Spleen (tissue), 7 donors: Measurements from ENCODE around the gene BTBD16.

Source experiments
- CTCF ChIP-seq, 11 experiments: fragments of 200-600 bp in 7 of 11; fragments of 450-650 bp in 4 of 11; sonication (generic) in 4 of 11; IDR thresholded peaks in 8 of 11; conservative IDR thresholded peaks in 3 of 11; 1 replicate in 7 of 11; 2 replicates in 4 of 11; pipeline versions ENCODE4 v1.4.0 to v1.8.0; 2016 to 2021; ENCODE audit warnings: antibody characterized with exemption in 11 of 11, inconsistent platforms in 4 of 11, mild to moderate bottlenecking in 1 of 11
- POLR2A ChIP-seq, 3 donors: fragments of 450-650 bp; IDR thresholded peaks; one replicate each; pipeline ENCODE4 v1.5.1; 2017; ENCODE audit warnings: antibody characterized with exemption in 3 of 3, mild to moderate bottlenecking in 1 of 3
- POLR2AphosphoS5 ChIP-seq, 3 donors: sonication (generic); formaldehyde crosslinking; IDR thresholded peaks; one replicate each; pipeline ENCODE4 v1.5.1; 2017; ENCODE audit warnings: antibody characterized with exemption in 3 of 3
- donor health status: DM: no; HTN: no; CAD: no; lungs with moderate emphysema.
- donor health status: DM: no; HTN: no; CAD: no.
- donor health status: DM: no; HTN: no; CAD: no.

DNA sequence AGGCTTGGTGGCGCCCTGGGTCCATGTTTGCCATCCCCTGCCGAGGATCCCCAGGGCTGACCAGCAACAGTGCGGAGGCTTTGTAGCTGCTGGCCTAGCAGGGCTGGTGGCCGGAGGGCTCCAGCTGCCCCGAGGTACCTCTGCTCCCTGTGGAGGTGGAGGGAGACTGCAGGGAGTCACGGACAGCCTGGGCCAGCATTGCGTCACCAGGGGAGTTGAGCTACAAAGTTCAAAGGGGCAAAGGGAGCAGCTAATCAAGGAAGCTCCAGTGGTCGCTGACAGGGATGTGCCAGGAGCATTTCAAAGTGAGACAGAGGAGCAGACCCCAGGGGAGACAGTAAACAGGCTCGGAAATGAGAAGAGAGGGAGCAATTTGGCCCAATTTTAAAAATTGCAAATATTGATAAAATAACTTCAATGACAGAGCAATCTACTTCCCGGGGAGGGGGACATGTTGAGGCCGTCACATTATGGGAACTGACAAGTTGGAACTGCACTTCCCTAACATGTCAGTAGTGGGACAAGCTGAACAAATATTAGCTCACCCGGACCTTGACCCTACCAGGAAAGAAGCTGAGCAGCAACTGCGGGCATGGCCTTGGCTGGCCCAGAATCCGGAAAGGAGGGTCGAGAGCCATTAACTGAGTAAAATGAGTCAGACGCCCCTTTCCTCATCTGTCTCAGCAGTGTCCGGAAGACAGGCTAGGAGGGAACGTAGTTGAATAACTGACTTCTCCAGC, 39.4 kb downstream of the BTBD16 start:
- peak in 1 of 11 experiments; percentile 27 for TF ChIP-seq CTCF (IDR thresholded peaks at IDR 0.05 in 8 of 11, conservative IDR thresholded peaks at IDR 0.05 in 3 of 11)
- TF ChIP-seq POLR2A (IDR thresholded peaks at IDR 0.05): no peak
- TF ChIP-seq POLR2AphosphoS5 (IDR thresholded peaks at IDR 0.05): peak in 1 of 3 donors; percentile 36
